ENCODE data around the gene LKAAEAR1.

The LKAAEAR1 gene

DNA sequence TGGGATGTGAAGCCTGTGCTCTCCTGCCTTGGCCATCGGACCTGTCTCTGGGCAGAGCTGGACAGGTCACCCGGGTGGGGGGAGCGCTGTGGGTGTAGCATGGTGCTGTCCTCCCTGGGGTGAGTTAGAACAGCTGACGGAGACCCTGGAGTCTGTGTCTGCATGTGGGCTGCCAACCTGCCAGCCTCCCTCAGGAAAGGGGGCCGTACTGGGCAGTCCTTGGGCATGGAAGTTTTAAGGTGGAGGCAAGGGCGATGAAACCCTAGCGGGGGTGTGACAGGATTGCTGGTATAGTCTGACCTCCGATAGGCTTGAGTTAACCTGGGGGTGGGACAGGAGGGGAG lies 37.2 kb downstream of the LKAAEAR1 start:
- DNase-seq (ENCODE audit: low read depth, low spot score), result no peak
- no peak overlapping the region for H3K4me3 ChIP-seq (ENCODE audit: low read length)

DNA sequence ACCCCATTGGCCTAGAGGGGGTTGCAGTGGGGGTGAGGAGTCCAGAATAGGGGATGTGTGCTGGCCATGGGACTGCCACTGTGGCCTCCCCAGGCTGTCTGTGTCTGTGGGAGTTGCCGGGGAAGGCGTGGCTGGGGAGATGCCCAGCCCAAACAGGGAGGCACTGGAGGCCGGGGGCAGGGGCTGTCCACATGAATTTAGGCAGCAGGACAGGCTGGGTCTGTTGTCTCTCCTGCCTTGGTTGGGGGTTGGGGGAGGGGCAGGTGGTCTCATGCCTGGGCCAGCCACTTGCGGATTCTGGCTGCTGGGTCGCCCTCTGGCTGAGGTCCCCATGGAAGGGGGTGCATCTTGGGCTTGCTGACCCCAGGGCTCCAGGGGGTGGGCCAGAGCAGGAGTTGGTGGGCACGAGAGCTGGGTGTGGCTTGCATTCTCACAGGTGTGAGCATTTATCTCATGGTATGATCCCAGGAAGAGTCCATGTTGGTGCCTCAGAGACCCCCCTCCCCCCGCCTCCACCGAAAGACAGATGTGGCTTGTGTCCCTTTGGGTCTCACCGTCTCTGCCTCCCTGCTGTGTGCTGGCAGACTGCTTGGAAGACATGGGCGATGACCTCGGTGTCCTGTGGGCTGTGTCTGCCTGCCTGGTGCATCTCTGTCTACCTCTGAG lies 38.7 kb downstream of the LKAAEAR1 start:
- no peak overlapping the region for H3K4me3 ChIP-seq (ENCODE audit: low read length)
- DNase-seq (ENCODE audit: low read depth, low spot score), result no peak

DNA sequence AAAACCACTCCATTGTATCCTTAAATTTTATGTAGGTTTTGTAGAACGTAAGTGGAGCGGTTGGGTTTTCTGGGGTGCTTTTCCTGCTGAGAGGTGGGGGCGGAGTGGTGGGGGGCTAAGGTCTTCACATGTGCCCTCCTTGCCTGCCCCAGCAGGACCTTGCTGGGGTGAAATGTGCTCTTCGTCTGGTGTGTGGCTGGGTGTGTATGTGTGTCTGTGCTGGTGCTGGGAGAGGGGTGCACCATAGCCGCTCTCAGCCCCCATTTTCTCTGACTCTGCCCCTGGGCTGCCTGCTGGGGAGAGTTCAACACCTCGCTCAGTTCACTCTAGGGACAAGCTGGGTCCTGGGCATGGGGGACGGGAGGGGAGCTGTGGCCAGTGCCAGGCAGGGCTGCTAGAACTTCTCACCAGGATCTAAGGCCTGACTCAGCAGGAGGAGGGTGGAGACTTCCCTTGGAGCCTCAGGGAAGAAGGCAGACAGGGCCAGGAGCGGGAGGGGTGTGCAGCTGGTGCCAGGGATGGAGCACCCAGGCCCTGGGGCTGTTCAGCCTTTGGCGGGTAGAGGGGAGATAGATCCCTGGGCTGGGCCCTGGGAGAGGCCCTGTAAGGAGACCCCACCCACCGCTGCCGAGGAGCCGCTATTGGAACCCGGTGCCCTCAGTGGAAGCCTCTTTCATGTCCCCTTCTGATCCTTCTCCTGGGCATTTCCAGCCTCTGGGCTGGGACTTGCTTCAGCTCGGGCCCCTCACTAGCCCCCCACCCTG lies 39.5 kb downstream of the LKAAEAR1 start:
- DNase-seq (ENCODE audit: low read depth, low spot score), result no peak
- H3K4me3 ChIP-seq (ENCODE audit: low read length), result no peak overlapping the region

DNA sequence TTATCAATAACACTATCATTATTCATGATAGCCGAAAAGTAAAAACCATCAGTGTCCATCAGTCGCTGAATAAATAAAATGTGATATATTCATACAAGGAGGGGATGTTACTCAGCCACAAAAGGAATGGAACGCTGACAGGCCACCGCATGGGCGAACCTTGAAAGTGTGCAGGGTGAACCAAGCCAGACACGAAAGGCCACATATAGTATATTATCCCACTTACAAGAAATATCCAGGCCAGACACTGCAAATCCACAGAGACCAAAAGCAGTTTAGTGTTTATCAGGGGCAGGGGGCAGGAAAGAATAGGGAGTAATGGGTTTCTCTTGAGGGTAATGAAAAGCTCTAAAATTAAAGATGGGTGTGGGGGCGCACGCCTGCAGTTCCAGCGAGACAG lies 40.4 kb downstream of the LKAAEAR1 start:
- H3K4me3 ChIP-seq (ENCODE audit: low read length), result no peak overlapping the region
- no peak for DNase-seq (ENCODE audit: low read depth, low spot score)

DNA sequence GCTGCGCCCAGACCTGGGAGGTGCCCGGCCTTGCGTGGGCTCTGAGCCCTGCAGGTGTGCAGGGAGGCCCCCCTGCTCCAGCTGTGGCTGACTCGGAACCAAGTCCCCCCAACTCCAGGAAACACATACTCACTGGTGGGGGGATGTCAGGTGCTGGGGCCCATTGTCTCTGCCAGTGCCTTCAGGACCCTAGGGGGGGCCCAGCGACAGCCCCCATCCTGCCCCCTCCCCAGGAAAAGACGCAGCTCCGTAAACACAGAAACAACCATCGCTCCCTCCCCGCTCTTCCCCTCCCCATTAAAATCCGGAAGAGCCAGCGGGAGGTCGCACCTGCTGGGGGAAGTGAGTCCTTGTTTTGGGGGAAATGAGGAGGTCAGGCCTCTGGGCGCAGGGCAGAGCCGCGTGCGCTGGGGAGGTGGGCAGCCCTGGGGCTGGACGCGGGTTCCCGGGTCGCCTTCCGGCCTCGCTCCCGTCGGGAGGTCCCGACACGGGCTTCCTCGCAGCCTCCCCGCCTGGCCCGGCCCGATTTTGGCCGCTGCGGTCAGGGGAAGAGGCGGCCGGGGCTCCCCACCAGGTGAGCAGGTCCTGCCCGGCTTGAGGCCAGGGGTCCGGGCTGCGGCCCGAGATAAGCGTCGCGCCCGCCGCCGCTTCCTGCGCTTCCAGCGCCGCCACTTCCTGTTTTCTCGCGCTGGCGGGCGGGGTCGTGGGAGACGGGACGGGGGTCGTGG lies 42.0 kb downstream of the LKAAEAR1 start:
- peak overlapping the region; percentile 59 for H3K4me3 ChIP-seq (ENCODE audit: low read length)
- DNase-seq (ENCODE audit: low read depth, low spot score), result no peak

DNA sequence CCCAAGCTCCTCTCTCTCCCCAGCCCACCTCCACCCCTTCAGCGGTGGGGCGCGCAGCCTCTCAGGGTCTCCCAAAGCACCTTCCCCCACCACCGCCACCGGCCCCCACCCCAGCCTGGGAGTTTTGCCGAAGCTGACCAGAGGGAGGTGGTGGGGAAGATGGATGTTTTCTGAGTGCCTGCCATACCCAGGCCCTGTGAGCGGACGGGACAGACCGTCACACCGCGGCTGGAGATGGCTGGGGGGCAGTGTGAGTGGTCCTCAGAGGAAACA lies 42.5 kb downstream of the LKAAEAR1 start:
- H3K4me3 ChIP-seq (ENCODE audit: low read length), result peak overlapping the region; percentile 59
- no peak for DNase-seq (ENCODE audit: low read depth, low spot score)

GRCh38 chr20:64041040-64041780 lies 43.0 kb downstream of the LKAAEAR1 start:
- peak overlapping the region; percentile 59; the same call in 1 of the 2 replicates for H3K4me3 ChIP-seq (ENCODE audit: low read length)
- DNase-seq (ENCODE audit: low read depth, low spot score), result no peak

DNA sequence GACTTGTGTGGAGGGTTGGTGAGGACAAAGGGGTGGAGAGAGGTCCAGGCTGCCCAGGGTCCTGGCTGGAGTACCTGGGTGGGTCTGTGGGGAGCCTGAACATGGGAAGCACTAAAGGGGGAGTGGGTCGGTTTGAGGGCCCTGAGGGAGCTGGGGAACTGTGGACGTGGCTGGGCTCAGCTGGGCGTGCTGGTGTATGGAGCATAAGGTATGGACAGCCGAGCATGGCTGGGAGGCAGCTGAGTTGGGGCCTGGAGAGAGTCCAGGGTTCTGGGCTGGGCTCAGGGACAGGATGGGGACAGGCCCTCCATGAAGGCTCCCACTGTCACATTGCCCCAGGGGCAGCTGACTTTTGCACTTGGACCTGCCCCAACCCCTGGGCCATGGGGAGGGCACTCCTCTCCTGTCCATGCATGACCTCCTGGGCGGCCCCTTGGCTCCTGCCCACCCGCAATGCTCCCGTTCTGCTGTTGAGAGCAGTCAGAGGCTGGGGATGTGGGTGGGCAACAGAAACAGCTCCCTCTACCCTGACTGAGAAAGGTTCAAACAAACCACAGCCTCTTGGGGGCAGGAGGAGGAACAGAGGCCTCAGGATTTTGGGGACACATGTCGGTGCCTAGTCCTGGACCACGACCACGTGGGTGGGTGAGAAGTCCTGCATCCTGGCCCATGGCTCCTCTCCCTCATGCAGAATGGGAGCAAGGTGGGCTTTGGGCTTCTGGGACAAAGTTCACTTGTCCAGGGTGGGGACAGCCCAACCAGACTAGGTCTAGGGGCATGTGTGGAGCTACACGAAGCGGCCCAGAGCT lies 43.8 kb downstream of the LKAAEAR1 start:
- DNase-seq (ENCODE audit: low read depth, low spot score), result no peak
- H3K4me3 ChIP-seq (ENCODE audit: low read length), result no peak overlapping the region

DNA sequence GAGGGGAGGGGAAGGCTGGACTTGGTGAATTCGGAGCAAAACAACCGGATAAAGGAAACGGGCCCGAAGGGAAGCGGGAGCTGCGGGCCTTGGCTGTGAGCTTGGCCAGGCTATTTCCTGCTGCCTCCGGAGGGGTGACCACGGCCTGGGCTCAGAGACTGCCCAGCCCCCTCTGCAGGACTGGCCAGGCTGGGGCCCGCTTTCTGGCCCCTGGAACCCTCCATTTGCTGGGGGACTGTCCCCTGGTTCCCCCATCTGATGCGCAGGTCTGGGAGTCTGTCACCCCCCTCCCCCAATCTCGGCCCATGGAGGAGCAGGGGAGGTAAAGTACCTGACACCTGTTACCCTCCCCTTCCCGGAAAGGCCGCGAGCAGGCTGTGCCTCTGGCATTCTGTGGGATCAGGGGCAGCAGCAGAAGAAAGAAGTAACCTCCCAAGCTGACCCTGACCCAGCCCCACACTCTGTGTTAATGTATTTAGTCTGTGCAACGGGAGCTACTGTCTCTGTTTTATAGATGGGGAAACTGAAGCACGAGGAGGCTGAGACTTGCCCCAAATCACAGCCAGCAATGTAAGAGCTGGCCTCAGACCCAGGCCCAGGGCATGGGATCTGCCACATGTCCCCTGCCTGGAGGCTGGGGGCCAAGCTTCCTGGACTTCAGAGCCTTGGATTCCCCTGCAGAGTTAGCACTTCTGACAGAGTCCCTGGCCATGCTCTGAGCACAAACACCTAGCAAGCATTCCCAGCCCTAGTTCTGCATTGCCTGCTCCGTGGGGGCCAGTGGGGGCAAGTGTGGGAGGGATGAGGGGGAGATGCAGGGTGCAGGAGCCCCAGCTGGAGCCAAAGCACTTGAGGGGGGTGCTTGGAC lies 44.7 kb downstream of the LKAAEAR1 start:
- peak overlapping the region; percentile 51 for H3K4me3 ChIP-seq (ENCODE audit: low read length)
- DNase-seq (ENCODE audit: low read depth, low spot score), result no peak

- peak; percentile 63 for DNase-seq (ENCODE audit: low read depth, low spot score)
- H3K4me3 ChIP-seq (ENCODE audit: low read length), result peak overlapping the region; percentile 51
These were observed 45.5 kb downstream of the LKAAEAR1 start for GRCh38 chr20:64038565-64039292.

DNA sequence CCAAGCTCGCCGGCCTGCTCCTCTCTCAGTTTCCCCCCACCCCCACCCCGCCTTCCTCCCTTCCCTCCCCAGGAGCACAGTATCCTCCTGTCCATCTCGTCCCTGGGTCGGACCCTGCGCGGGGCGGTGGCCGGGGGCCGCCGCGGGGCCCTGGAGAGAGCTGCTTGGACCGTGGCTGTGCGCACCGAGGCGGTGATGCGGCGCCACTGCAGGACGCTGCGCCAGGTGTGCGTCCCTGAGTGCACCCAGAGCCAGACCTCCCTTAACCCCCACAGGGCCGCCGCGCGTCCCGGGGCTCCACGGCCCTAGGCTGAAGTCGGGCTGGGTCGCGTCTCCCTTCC lies 46.0 kb downstream of the LKAAEAR1 start:
- DNase-seq (ENCODE audit: low read depth, low spot score), result no peak
- no peak overlapping the region; the same call in 1 of the 2 replicates for H3K4me3 ChIP-seq (ENCODE audit: low read length)

DNA sequence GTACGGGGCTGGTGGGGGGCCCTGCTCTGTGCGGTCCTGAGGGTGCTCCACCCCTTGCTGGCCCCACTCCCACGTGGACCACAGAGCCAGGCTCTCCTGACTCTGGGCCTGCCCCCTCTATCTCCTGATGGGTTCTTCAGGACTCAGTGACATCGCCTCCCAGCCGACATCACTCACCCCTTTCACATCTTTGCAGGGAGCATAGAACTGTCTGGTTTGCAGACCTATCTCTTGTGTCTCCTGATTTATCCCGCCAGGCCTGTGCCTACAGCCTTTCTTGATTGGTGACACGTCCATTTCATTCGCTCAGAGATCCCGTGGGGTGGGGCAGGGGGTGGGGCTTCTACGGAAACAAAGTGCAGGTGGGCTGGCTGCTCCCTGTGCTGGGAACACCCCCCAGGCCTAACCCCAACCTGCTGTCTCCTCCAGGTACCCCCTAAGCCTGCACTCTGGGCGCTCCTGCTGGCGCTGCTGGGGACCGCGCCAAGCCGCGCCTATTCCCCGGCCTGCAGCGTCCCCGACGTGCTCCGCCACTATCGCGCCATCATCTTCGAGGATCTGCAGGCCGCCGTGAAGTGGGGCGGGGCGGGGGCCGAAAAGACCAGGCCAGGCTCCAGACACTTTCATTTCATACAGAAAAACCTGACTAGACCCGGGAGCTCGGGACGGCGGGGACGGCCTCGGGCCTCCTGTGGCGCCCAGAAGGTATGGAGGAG lies 46.5 kb downstream of the LKAAEAR1 start:
- no peak for DNase-seq (ENCODE audit: low read depth, low spot score)
- H3K4me3 ChIP-seq (ENCODE audit: low read length), result no peak overlapping the region

- no peak overlapping the region for H3K4me3 ChIP-seq (ENCODE audit: low read length)
- no peak for DNase-seq (ENCODE audit: low read depth, low spot score)
These were observed 47.0 kb downstream of the LKAAEAR1 start for GRCh38 chr20:64037199-64037497.

- no peak overlapping the region for H3K4me3 ChIP-seq (ENCODE audit: low read length)
- DNase-seq (ENCODE audit: low read depth, low spot score), result no peak
These were observed 47.6 kb downstream of the LKAAEAR1 start for GRCh38 chr20:64036346-64037198.

GRCh38 chr20:64035933-64036345 lies 48.3 kb downstream of the LKAAEAR1 start, which contains the start of gene C20orf204:
Gene C20orf204 (plus strand): TSS chr20:64036182. CDS start chr20:64036324, 142 bp downstream.
- no peak within 1 kb of the TSS for H3K4me3 ChIP-seq (ENCODE audit: low read length)
- DNase-seq (ENCODE audit: low read depth, low spot score), result no peak

Measured in Jurkat, Clone E6-1 (cell line).